Uterus (tissue), 4 donors: ENCODE results near the gene TMC8. TPM values are rescaled to one million over a fixed set of nuclear protein-coding genes. Genes with fewer than 3 reads are reported as not detected.

Experiments used
- DNase-seq, 2 donors: peaks; one replicate each; pipeline ENCODE4 v3.0.0-alpha.2; 2019 to 2020
- H3K27ac ChIP-seq, 2 donors: fragments of 200-600 bp; sonication (generic); 1 replicate in 1 of 2; 2 replicates in 1 of 2; pipeline ENCODE4 v1.5.1; 2016 to 2018
- H3K27me3 ChIP-seq, 2 donors: fragments of 200-600 bp; sonication (generic); one replicate each; pipeline ENCODE4 v1.5.1; 2018 to 2019; ENCODE audit warnings: control low read depth in 1 of 2
- H3K36me3 ChIP-seq, 2 donors: fragments of 200-600 bp; sonication (generic); one replicate each; pipeline ENCODE4 v1.5.1; 2019; ENCODE audit warnings: control low read depth in 1 of 2
- H3K4me1 ChIP-seq, 2 donors: fragments of 200-600 bp; sonication (generic); one replicate each; pipeline ENCODE4 v1.5.1; 2018 to 2019; ENCODE audit warnings: control low read depth in 1 of 2
- H3K4me3 ChIP-seq, 2 donors: fragments of 200-600 bp; sonication (generic); 1 replicate in 1 of 2; 2 replicates in 1 of 2; pipeline ENCODE4 v1.5.1; 2018 to 2019; ENCODE audit warnings: mild to moderate bottlenecking in 1 of 2
- H3K9me3 ChIP-seq, 2 donors: fragments of 200-600 bp; sonication (generic); one replicate each; pipeline ENCODE4 v1.5.1; 2019; ENCODE audit warnings: control low read depth in 1 of 2
- POLR2A ChIP-seq, 2 donors: fragments of 450-650 bp; IDR thresholded peaks; one replicate each; pipeline ENCODE4 v1.6.1; 2016; ENCODE audit warnings: antibody characterized with exemption in 2 of 2, mild to moderate bottlenecking in 1 of 2, moderate library complexity in 1 of 2
- intact Hi-C: fragments of 100-400 bp; cut with DNase I; formaldehyde crosslinking; loops from one replicate; pipeline ENCODE4 v1.15.1; 2023; ENCODE audit warnings: low total_unique reads
- total RNA-seq, 4 donors: library from RNA; depleted of rRNA in 3 of 4; stranded (reverse); fragments of >200 nt in 3 of 4; gene quantifications; one replicate each; pipeline versions ENCODE4 v1.1.0 to v1.2.4, GENCODE V29; 2014 to 2023
- TF ChIP-seq, protein P1 (sequence below), 4 experiments: fragments of 200-600 bp in 2 of 4; fragments of 450-650 bp in 2 of 4; sonication (generic) in 2 of 4; IDR thresholded peaks; one replicate each; pipeline ENCODE4 v1.5.1; 2016 to 2019; ENCODE audit warnings: antibody characterized with exemption in 4 of 4, mild to moderate bottlenecking in 2 of 4, moderate library complexity in 1 of 4
- donor health status: DM: yes; HTN: yes; CAD: no.

Gene TMC8
- total RNA-seq, 4 donors from 2014 or later = 0.51 to 20.1 (median 3.1) TPM

DNA sequence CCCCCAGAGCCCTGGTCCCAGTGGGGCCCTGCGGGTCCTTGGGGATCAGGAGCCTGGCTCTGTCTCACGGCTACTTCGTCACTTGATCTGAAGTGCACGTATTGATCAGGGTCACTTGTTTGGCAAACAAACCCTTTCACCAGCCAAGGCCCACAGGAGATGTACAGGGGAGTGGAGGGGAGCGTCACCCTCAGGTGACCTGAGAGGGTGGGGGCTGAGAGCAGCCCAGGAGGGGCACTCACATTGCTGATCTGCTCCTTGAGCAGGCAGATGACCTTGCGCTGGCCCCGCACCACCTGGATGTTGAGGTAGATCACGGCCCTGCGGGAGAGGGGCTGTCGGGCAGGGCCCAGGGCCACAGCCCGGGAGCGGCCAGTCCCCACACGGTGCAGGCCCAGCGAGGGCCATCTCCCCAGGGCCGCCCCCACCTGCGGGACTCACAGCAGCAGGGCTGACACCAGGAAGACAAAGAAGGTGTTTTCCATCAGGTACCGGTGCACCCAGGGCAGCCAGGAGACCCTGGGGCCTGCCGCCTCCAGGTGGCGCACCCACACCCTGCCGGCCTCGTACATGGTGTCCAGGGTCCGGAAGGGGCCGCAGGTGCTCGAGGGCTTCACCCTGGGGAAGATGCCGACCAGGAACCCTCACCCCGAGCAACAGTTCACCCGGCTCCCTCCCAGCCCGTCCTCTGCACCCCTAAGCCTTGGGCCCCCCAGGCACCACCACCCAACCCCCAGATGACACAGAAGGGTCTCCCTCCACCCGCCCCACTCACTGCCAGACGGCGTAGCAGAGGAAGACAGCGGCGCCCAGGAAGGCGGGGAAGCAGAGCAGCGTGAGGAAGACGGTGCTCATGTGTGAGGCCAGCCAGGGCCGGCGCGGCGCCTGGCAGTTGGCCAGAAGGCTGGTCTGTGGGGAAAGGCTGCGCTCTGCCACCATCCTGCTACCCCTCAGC is 13.3 kb upstream of the TMC8 start:
- H3K27ac ChIP-seq = no peak overlapping the region
- no peaks in the 10 kb centered on the region for H3K27me3 ChIP-seq
- no peaks in the 10 kb centered on the region for H3K36me3 ChIP-seq
- H3K4me3 ChIP-seq = no peak overlapping the region
- TF ChIP-seq POLR2A (IDR thresholded peaks at IDR 0.05) = no peak
- TF ChIP-seq, protein P1, sequence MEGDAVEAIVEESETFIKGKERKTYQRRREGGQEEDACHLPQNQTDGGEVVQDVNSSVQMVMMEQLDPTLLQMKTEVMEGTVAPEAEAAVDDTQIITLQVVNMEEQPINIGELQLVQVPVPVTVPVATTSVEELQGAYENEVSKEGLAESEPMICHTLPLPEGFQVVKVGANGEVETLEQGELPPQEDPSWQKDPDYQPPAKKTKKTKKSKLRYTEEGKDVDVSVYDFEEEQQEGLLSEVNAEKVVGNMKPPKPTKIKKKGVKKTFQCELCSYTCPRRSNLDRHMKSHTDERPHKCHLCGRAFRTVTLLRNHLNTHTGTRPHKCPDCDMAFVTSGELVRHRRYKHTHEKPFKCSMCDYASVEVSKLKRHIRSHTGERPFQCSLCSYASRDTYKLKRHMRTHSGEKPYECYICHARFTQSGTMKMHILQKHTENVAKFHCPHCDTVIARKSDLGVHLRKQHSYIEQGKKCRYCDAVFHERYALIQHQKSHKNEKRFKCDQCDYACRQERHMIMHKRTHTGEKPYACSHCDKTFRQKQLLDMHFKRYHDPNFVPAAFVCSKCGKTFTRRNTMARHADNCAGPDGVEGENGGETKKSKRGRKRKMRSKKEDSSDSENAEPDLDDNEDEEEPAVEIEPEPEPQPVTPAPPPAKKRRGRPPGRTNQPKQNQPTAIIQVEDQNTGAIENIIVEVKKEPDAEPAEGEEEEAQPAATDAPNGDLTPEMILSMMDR (IDR thresholded peaks at IDR 0.05) = peak in 1 of 4 experiments; percentile 37
- H3K4me1 ChIP-seq = no peaks in the 10 kb centered on the region
- DNase-seq = peak in 1 of 2 donors; percentile 14
- intact Hi-C loops = no loop called here
- no peaks in the 10 kb centered on the region for H3K9me3 ChIP-seq

- H3K4me3 ChIP-seq = no peak overlapping the region
- TF ChIP-seq, protein P1 (IDR thresholded peaks at IDR 0.05) = no peak
- no peak for TF ChIP-seq POLR2A (IDR thresholded peaks at IDR 0.05)
- H3K4me1 ChIP-seq = no peaks in the 10 kb centered on the region
- no peaks in the 10 kb centered on the region for H3K27me3 ChIP-seq
- no peaks in the 10 kb centered on the region for H3K36me3 ChIP-seq
- H3K9me3 ChIP-seq = no peaks in the 10 kb centered on the region
- no peak overlapping the region for H3K27ac ChIP-seq
- DNase-seq = peak in 1 of 2 donors; percentile 12
- intact Hi-C loops = no loop called here
Observed at GRCh38 chr17:78118801-78119241, 11.8 kb upstream of the TMC8 start.

DNA sequence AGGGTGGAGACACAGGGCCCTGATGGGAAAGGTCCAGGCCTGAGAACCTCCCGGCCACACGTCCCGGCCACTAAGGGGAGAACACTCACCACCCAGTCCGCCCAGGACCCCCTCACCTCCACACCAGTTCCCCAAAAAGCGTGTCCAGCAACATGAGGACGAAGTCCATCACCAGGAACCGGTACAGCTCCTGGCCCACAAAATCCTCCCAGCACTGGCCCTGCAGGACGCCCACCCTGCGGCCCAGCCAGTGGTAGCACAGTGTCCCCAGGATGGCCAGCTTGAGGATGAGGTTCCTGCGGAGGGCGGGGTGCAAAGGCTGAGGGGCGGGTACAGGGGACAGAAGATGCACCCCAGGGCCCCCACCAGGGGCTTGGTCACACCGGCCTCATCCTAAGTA is 10.0 kb upstream of the TMC8 start:
- H3K27ac ChIP-seq = no peak overlapping the region
- intact Hi-C loops = no loop called here
- no peak overlapping the region for H3K4me3 ChIP-seq
- H3K27me3 ChIP-seq = no peaks in the 10 kb centered on the region
- no peak for DNase-seq
- H3K36me3 ChIP-seq = no peaks in the 10 kb centered on the region
- TF ChIP-seq POLR2A (IDR thresholded peaks at IDR 0.05) = no peak
- TF ChIP-seq, protein P1 (IDR thresholded peaks at IDR 0.05) = no peak
- H3K4me1 ChIP-seq = no peaks in the 10 kb centered on the region
- H3K9me3 ChIP-seq = no peaks in the 10 kb centered on the region

DNA sequence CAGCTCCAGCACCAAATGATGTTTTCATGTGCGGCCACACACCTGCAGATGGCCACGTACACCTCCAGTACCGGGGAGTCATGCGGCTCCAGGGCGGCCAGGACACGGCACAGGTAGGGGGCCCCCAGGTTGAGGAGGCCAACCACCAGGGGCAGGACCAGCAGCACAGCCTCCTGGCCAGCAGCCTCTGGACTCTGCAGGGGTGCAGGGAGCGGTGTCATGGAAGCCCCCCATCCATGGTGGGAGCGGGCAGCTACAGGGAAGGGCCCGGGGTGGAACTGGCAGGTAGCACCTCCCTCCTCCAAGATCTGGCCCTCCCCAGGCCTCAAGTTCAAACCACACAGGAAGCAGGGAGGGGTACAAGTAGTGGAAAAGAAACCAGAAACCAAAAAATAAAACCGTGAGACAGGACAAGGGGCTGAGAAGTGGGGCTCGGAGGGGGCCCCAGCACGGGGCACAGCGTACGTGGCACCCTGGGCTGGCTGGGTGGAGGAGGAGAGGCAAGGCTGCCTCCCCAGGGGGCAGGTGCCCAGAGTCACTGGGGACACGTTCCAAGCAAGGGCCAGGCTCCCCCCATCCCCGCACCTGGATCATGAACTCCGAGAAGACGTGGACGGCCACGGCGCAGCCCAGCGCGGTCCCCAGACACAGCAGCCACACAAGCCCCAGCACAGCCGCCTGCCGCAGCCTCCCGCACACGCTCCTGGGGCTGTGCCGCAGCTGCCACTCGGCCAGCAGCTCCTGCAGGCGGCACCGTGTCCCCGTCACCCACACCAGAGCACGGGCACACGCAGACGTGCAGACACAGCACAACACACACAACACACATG is 9.4 kb upstream of the TMC8 start:
- H3K9me3 ChIP-seq = no peaks in the 10 kb centered on the region
- no peaks in the 10 kb centered on the region for H3K4me1 ChIP-seq
- no peaks in the 10 kb centered on the region for H3K36me3 ChIP-seq
- no peak overlapping the region for H3K27ac ChIP-seq
- TF ChIP-seq POLR2A (IDR thresholded peaks at IDR 0.05) = no peak
- TF ChIP-seq, protein P1 (IDR thresholded peaks at IDR 0.05) = no peak
- H3K27me3 ChIP-seq = no peaks in the 10 kb centered on the region
- H3K4me3 ChIP-seq = no peak overlapping the region
- intact Hi-C loops = no loop called here
- no peak for DNase-seq
